Gastroesophageal sphincter (tissue), 3 donors: ENCODE data around the gene NLGN1.

Experiments used
- EP300 ChIP-seq: sonication (generic); formaldehyde crosslinking; IDR thresholded peaks from one replicate; pipeline ENCODE4 v1.6.1; 2017; ENCODE audit warnings: antibody characterized with exemption, mild to moderate bottlenecking
- TF ChIP-seq, protein P1 (sequence below), 4 experiments: fragments of 200-600 bp in 2 of 4; fragments of 450-650 bp in 2 of 4; sonication (generic) in 1 of 4; IDR thresholded peaks; one replicate each; pipeline ENCODE4 v1.5.1; 2017 to 2019; ENCODE audit warnings: antibody characterized with exemption in 4 of 4, mild to moderate bottlenecking in 2 of 4, moderate library complexity in 2 of 4

DNA sequence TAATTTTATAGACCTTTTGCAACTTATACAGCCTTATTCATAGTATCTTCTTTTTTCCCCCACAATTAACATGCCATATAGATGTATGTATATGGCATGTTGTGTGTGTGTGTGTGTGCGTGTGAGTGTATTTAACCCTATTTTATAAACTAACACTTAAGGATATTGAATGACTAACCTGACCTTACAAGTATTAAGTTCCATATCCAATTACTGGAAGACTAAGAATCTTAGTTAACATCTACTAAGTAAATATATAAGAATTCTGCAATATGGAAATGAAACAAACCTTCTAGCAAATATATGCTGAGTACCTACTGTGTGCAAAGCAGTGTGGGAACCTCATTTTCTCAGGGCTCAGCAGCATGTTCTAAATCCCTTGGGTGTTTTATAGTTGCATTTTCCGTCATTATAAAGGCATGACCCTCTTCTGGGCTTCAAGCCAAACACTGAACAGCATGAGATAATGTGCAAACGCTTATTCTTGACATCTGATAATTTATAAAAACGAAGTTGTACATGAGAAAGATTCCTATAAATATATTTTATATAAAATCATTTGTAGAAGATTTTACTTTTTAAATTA, 105.5 kb downstream of the NLGN1 start:
- no peak for TF ChIP-seq EP300
- TF ChIP-seq, protein P1, sequence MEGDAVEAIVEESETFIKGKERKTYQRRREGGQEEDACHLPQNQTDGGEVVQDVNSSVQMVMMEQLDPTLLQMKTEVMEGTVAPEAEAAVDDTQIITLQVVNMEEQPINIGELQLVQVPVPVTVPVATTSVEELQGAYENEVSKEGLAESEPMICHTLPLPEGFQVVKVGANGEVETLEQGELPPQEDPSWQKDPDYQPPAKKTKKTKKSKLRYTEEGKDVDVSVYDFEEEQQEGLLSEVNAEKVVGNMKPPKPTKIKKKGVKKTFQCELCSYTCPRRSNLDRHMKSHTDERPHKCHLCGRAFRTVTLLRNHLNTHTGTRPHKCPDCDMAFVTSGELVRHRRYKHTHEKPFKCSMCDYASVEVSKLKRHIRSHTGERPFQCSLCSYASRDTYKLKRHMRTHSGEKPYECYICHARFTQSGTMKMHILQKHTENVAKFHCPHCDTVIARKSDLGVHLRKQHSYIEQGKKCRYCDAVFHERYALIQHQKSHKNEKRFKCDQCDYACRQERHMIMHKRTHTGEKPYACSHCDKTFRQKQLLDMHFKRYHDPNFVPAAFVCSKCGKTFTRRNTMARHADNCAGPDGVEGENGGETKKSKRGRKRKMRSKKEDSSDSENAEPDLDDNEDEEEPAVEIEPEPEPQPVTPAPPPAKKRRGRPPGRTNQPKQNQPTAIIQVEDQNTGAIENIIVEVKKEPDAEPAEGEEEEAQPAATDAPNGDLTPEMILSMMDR (IDR thresholded peaks at IDR 0.05), result no peak
